ENCODE measurements around the gene PAH. TPM values are rescaled to one million over a fixed set of nuclear protein-coding genes. Genes with fewer than 3 reads are reported as not detected.

The PAH gene
- total RNA-seq, 2 donors from 2014 or later: not detected

GRCh38 chr12:102907918-102908317 lies 9.1 kb downstream of the PAH start:
- intact Hi-C loops (cut with DNase I, micrococcal nuclease): no loop called here

GRCh38 chr12:102905229-102905628 lies 11.8 kb downstream of the PAH start:
- intact Hi-C loops (cut with DNase I, micrococcal nuclease): no loop called here
- DNase-seq (no peak), ATAC-seq (no peak)

More at GRCh38 chr12:102907918-102908317, 9.1 kb downstream of the PAH start:
- DNase-seq (no peak), ATAC-seq (no peak)

GRCh38 chr12:102903337-102904007 lies 13.6 kb downstream of the PAH start:
- intact Hi-C loops (cut with DNase I, micrococcal nuclease): no loop called here
- no peak for ATAC-seq
- DNase-seq: no peak

- DNase-seq (no peak), ATAC-seq (no peak)
- intact Hi-C loops (cut with DNase I, micrococcal nuclease): no loop called here
Measured at GRCh38 chr12:102902093-102902492, 15.0 kb downstream of the PAH start.

GRCh38 chr12:102900389-102900788 lies 16.7 kb downstream of the PAH start:
- intact Hi-C loops (cut with DNase I, micrococcal nuclease): no loop called here
- DNase-seq: no peak
- no peak for ATAC-seq

GRCh38 chr12:102896067-102896466 lies 21.0 kb downstream of the PAH start:
- DNase-seq: no peak
- ATAC-seq: no peak
- intact Hi-C loops (cut with DNase I, micrococcal nuclease): no loop called here

GRCh38 chr12:102891756-102892155 lies 25.3 kb downstream of the PAH start:
- intact Hi-C loops (cut with DNase I, micrococcal nuclease): no loop called here
- DNase-seq (no peak), ATAC-seq (no peak)

- DNase-seq (no peak), ATAC-seq (no peak)
- intact Hi-C loops (cut with DNase I, micrococcal nuclease): loop anchor here in 1 of 2 donors (5.0 kb wide), 1 partner anchor 659 kb away; no protein-coding TSS in a partner anchor
Measured at GRCh38 chr12:102888511-102888910, 28.5 kb downstream of the PAH start.

GRCh38 chr12:102885043-102885932 lies 31.8 kb downstream of the PAH start:
- ATAC-seq: no peak
- DNase-seq: no peak
- intact Hi-C loops (cut with DNase I, micrococcal nuclease): loop anchor here in 1 of 2 donors (5.0 kb wide), 1 partner anchor 662 kb away; no protein-coding TSS in a partner anchor

- peak; percentile 64 for ATAC-seq
- DNase-seq: peak in 1 of 2 donors; percentile 60
- intact Hi-C loops (cut with DNase I, micrococcal nuclease): no loop called here
Measured at GRCh38 chr12:102883204-102883799, 33.7 kb downstream of the PAH start.

GRCh38 chr12:102880783-102881182 lies 36.3 kb downstream of the PAH start:
- intact Hi-C loops (cut with DNase I, micrococcal nuclease): no loop called here
- DNase-seq (no peak), ATAC-seq (no peak)

GRCh38 chr12:102879144-102879763 lies 37.8 kb downstream of the PAH start:
- peak in 1 of 2 donors; percentile 11 for DNase-seq
- ATAC-seq: peak; percentile 60
- intact Hi-C loops (cut with DNase I, micrococcal nuclease): no loop called here

- DNase-seq (no peak), ATAC-seq (no peak)
- intact Hi-C loops (cut with DNase I, micrococcal nuclease): no loop called here
Measured at GRCh38 chr12:102876883-102877282, 40.2 kb downstream of the PAH start.

GRCh38 chr12:102874819-102875218 lies 42.2 kb downstream of the PAH start:
- no peak for ATAC-seq
- no peak for DNase-seq
- intact Hi-C loops (cut with DNase I, micrococcal nuclease): no loop called here

GRCh38 chr12:102873077-102873476 lies 44.0 kb downstream of the PAH start:
- ATAC-seq (no peak), DNase-seq (no peak)
- intact Hi-C loops (cut with DNase I, micrococcal nuclease): no loop called here

- DNase-seq: no peak
- ATAC-seq: no peak
- intact Hi-C loops (cut with DNase I, micrococcal nuclease): no loop called here
Measured at GRCh38 chr12:102871014-102871413, 46.0 kb downstream of the PAH start.

GRCh38 chr12:102869571-102869970 lies 47.5 kb downstream of the PAH start:
- DNase-seq: no peak
- intact Hi-C loops (cut with DNase I, micrococcal nuclease): no loop called here
- no peak for ATAC-seq

GRCh38 chr12:102865821-102866615 lies 51.0 kb downstream of the PAH start:
- ATAC-seq (no peak), DNase-seq (no peak)
- intact Hi-C loops (cut with DNase I, micrococcal nuclease): no loop called here

All from left colon (tissue), 2 donors.